AG09309 (cell line): ENCODE results near the gene CIAO2B.
"Not testable (repeated sequence)": the region's sequence is repeated elsewhere in the genome, so short reads cannot be mapped to it uniquely, and the experiment has no call there.

Experiments used
- DNase-seq: peaks from one replicate; pipeline ENCODE4 v3.0.0-alpha.2; 2010; ENCODE audit warnings: low read depth
- H3K4me3 ChIP-seq: 2 replicates; pipeline ENCODE4 v1.5.1; 2011; ENCODE audit warnings: mild to moderate bottlenecking, low read depth, low read length, moderate library complexity; ENCODE audit not compliant: control insufficient read depth
- TF ChIP-seq, protein P1 (sequence below): IDR thresholded peaks from 2 replicates; pipeline ENCODE4 v1.5.1; 2011; ENCODE audit warnings: mild to moderate bottlenecking, low read depth, low read length, inconsistent platforms; ENCODE audit not compliant: insufficient read depth, control insufficient read depth; ENCODE audit errors: missing control alignments

CIAO2B gene

DNA sequence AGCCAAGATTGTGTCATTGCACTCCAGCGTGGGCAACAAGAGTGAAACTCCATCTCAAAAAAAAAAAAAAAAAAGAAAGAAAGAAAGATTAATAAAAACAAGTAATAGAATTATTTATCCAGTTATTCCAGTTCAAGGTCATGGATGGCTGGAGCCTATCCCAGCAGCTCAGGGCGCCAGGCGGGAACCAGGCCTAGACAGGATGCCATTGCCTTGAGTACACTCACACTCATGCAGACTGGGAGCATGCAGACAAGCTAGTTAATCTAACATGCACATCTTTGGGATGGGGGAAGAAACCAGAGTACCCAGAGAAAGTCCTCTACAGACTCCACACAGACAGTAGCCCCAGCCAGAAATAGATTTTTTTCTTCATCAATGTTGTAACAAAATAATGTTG is 36.0 kb downstream of the CIAO2B start:
- DNase-seq: no peak
- no peak overlapping the region for H3K4me3 ChIP-seq
- TF ChIP-seq, protein P1, sequence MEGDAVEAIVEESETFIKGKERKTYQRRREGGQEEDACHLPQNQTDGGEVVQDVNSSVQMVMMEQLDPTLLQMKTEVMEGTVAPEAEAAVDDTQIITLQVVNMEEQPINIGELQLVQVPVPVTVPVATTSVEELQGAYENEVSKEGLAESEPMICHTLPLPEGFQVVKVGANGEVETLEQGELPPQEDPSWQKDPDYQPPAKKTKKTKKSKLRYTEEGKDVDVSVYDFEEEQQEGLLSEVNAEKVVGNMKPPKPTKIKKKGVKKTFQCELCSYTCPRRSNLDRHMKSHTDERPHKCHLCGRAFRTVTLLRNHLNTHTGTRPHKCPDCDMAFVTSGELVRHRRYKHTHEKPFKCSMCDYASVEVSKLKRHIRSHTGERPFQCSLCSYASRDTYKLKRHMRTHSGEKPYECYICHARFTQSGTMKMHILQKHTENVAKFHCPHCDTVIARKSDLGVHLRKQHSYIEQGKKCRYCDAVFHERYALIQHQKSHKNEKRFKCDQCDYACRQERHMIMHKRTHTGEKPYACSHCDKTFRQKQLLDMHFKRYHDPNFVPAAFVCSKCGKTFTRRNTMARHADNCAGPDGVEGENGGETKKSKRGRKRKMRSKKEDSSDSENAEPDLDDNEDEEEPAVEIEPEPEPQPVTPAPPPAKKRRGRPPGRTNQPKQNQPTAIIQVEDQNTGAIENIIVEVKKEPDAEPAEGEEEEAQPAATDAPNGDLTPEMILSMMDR: no peak

DNA sequence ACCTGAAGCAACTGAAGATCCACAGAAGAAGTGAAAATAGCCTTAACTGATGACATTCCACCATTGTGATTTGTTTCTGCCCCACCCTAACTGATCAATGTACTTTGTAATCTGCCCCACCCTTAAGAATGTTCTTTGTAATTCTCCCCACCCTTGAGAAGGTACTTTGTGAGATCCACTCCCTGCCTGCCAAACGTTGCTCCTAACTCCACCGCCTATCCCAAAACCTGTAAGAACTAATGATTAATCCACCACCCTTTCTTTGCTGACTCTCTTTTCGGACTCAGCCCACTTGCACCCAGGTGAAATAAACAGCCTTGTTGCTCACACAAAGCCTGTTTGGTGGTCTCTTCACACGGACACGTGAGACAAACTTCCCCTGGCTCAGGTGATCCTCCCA is 37.5 kb downstream of the CIAO2B start:
- H3K4me3 ChIP-seq, DNase-seq: not testable (repeated sequence)

DNA sequence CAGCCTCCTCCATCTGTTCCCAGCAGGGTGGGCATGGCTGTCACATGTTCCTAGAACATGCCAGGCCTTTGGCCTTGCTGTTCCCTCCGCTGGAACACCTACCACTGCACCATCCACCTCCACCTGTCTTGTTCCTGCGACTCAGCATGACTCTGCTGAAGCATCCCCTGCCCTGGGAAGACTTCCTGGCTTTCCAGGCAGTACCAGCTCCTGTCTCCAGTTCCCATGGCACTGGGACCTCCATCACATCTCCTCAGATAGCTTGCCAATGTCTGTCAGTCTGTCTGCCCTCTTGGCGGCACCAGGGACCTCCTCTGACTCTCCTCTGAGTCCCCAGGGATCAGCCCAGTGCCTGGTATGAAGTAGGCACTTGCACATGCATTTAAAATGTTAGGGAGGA is 38.2 kb downstream of the CIAO2B start:
- DNase-seq: no peak
- TF ChIP-seq, protein P1: no peak
- H3K4me3 ChIP-seq: no peak overlapping the region

DNA sequence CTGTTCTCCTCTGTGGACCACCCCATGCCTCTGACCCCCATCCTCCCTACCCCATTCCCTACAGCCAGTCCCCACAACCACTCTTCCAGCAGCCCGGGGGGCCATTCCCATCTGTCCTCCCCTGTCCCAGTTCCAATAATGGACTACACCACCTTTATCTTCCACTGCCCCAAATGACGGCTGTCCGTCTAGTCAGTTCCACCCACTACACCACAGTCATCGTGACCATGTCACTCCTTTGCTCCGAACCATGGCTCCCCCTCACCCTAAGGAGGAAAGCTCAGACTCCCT is 38.6 kb downstream of the CIAO2B start:
- DNase-seq: no peak
- no peak overlapping the region for H3K4me3 ChIP-seq
- TF ChIP-seq, protein P1: no peak

DNA sequence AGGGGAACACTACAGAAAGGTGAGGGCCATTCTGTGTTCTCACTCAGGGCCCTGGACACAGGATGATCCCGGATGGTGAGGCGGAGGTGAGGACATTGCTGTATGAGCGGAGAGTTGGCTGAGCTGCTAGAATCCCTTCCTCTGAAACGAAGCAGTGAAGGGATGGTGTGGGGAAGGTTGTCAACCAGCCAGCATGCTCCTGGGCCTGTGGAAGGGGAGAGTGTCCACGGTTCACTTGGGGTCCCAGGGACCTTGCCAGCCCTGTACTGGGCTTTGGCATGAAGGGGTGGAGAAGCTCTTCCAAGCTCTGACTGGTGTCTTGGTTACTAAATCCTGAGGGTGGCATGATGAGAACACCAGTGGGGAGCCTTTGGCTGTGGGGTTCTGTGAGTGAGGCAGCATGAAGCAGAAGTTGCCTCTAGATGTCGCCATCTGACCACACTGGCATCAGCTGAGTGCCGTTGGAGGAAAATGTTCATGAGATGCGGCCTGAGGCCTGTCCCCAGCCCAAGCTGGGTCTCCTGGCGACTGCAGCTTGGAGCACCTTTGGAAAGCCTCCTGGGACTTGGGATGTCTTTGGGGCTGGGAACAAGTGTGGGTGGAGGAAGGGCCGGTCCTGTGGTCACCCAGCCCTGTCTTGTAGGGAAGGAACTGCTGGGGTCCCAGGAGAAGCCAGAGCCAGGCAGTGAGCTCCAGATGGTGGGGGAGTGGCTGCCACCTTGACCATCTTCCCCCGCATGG is 39.1 kb downstream of the CIAO2B start:
- no peak for DNase-seq
- TF ChIP-seq, protein P1: peak; percentile 95

DNA sequence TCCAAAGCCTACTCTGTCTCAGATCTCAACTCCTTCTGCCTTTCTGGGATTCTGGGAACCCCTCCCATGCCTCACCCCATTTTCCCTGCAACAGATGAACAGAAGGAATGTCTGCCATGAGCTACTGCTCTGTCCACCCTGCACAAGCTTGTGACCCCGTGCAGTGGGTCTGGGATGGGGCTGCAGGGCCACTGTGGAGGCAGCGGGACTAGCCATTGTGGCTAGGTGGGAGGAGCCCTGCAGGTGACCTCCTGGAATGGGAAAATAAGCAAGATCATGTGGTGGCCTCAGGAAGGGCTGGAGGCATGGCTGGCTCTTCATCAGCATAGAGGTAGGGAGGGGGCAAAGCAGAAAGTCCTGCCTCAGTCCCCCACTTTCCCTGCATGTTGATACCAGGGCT is 40.1 kb downstream of the CIAO2B start:
- no peak overlapping the region for H3K4me3 ChIP-seq
- DNase-seq: no peak
- TF ChIP-seq, protein P1: no peak

More for the DNA sequence above, 39.1 kb downstream of the CIAO2B start:
- H3K4me3 ChIP-seq: no peak overlapping the region

DNA sequence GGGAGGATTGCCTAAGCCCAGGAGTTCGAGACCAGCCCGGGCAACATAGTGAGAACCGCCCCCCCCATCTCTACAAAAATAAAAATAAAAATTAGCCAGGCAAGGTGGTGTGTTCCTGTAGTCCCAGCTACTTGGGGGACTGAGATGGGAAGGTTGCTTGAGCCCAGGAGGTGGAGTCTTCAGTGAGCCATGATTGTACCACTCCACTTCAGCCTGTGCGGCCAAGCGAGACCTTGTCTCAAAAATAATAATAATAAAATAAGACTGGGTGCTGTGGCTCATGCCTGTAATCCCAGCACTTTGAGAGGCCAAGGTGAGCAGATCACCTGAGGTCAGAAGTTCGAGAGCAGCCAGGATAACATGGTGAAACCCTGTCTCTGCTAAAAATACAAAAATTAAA is 42.4 kb downstream of the CIAO2B start:
- TF ChIP-seq, protein P1: no peak
- DNase-seq: no peak
- H3K4me3 ChIP-seq: no peak overlapping the region
